MM.1S (cell line): ENCODE results near the gene CDS2.

ENCODE experiments used
- DNase-seq: peaks from one replicate; pipeline ENCODE4 v3.0.0-alpha.2; 2015
- H2AFZ ChIP-seq: fragments of 300-600 bp; sonication (generic); 2 replicates; pipeline ENCODE4 v1.6.0; 2016; ENCODE audit warnings: antibody characterized with exemption, low read length
- H3F3A ChIP-seq: fragments of 300-600 bp; sonication (generic); 2 replicates; pipeline ENCODE4 v1.6.1; 2016; ENCODE audit warnings: mild to moderate bottlenecking, antibody characterized with exemption, low read length, moderate library complexity, mixed read lengths; ENCODE audit not compliant: insufficient read depth
- H3K27ac ChIP-seq: fragments of 300-600 bp; sonication (generic); 2 replicates; pipeline ENCODE4 v1.5.1; 2016; ENCODE audit warnings: mild to moderate bottlenecking, low read length
- H3K27me3 ChIP-seq: fragments of 300-600 bp; sonication (generic); replicated peaks from 2 replicates; pipeline ENCODE4 v1.6.0; 2016; ENCODE audit warnings: low read length; ENCODE audit not compliant: insufficient read depth
- H3K36me3 ChIP-seq: fragments of 300-600 bp; sonication (generic); replicated peaks from 2 replicates; pipeline ENCODE4 v1.6.1; 2016; ENCODE audit warnings: mild to moderate bottlenecking, low read length, mixed read lengths; ENCODE audit not compliant: insufficient read depth
- H3K4me1 ChIP-seq: fragments of 300-600 bp; sonication (generic); 2 replicates; pipeline ENCODE4 v1.6.1; 2016; ENCODE audit warnings: low read length, mixed read lengths
- H3K4me2 ChIP-seq: fragments of 300-600 bp; sonication (generic); 2 replicates; pipeline ENCODE4 v1.6.0; 2016; ENCODE audit warnings: low read depth, low read length
- H3K4me3 ChIP-seq: fragments of 300-600 bp; sonication (generic); 2 replicates; pipeline ENCODE4 v1.5.1; 2016; ENCODE audit warnings: low read length, mixed read lengths
- H3K79me2 ChIP-seq: fragments of 300-600 bp; sonication (generic); 2 replicates; pipeline ENCODE4 v1.6.1; 2016; ENCODE audit warnings: mixed run types, low read length, mixed read lengths
- H3K9ac ChIP-seq: fragments of 300-600 bp; sonication (generic); 2 replicates; pipeline ENCODE4 v1.6.1; 2016; ENCODE audit warnings: low read length, mixed read lengths
- H3K9me2 ChIP-seq: fragments of 300-600 bp; sonication (generic); replicated peaks from 2 replicates; pipeline ENCODE4 v1.6.1; 2016; ENCODE audit warnings: mild to moderate bottlenecking, low read length, mixed read lengths; ENCODE audit not compliant: insufficient read depth
- H3K9me3 ChIP-seq: fragments of 300-600 bp; sonication (generic); replicated peaks from 2 replicates; pipeline ENCODE4 v1.6.1; 2016; ENCODE audit warnings: mild to moderate bottlenecking, low read length, mixed read lengths; ENCODE audit not compliant: insufficient read depth
- H4K20me1 ChIP-seq: fragments of 300-600 bp; sonication (generic); 2 replicates; pipeline ENCODE4 v1.6.1; 2016; ENCODE audit warnings: mild to moderate bottlenecking, low read length, moderate library complexity, mixed read lengths; ENCODE audit not compliant: insufficient read depth
- CTCF ChIP-seq: fragments of 300-600 bp; sonication (generic); IDR thresholded peaks from 2 replicates; pipeline ENCODE4 v1.5.1; 2016; ENCODE audit warnings: antibody characterized with exemption, low read length, mixed read lengths
- EZH2 ChIP-seq: fragments of 300-600 bp; sonication (generic); optimal IDR thresholded peaks from 2 replicates; pipeline ENCODE3; 2017; ENCODE audit warnings: low read depth, mild to moderate bottlenecking, antibody characterized with exemption, low read length, mixed read lengths
- EZH2phosphoT487 ChIP-seq: fragments of 300-600 bp; sonication (generic); IDR thresholded peaks from 2 replicates; pipeline ENCODE4 v1.6.1; 2018; ENCODE audit warnings: antibody characterized with exemption, low read length

Gene CDS2

GRCh38 chr20:5183731-5184474 is 57.1 kb downstream of the CDS2 start:
- Histone ChIP-seq H3F3A (no peaks in the 10 kb centered on the region), H3K36me3 (no peaks in the 10 kb centered on the region; the same call in 1 of the 2 replicates)
- DNase-seq: no peak

GRCh38 chr20:5184684-5185083 is 57.9 kb downstream of the CDS2 start:
- Histone ChIP-seq H3K79me2 (no peaks in the 10 kb centered on the region), H3K4me3 (no peak overlapping the region), H3K27ac (no peak overlapping the region), H3K27me3 (no peaks in the 10 kb centered on the region), H3K9me3 (no peaks in the 10 kb centered on the region), H2AFZ (no peak overlapping the region), H3K4me2 (no peak overlapping the region), H3K4me1 (peaks cover 3% of the 10 kb centered on the region), H3K36me3 (no peaks in the 10 kb centered on the region; the same call in 1 of the 2 replicates), H3F3A (no peaks in the 10 kb centered on the region), H3K9ac (no peak overlapping the region), H3K9me2 (no peaks in the 10 kb centered on the region), H4K20me1 (no peaks in the 10 kb centered on the region)
- DNase-seq: no peak
- TF ChIP-seq EZH2phosphoT487: no peak
- TF ChIP-seq CTCF: no peak
- TF ChIP-seq EZH2: no peak

More at GRCh38 chr20:5183731-5184474, 57.1 kb downstream of the CDS2 start:
- no peaks in the 10 kb centered on the region for H3K9me2 ChIP-seq
- no peaks in the 10 kb centered on the region for H3K79me2 ChIP-seq
- no peaks in the 10 kb centered on the region for H3K4me1 ChIP-seq
- no peak overlapping the region for H3K4me3 ChIP-seq
- TF ChIP-seq EZH2: no peak
- no peak for TF ChIP-seq CTCF
- TF ChIP-seq EZH2phosphoT487: no peak
- H2AFZ ChIP-seq: no peak overlapping the region
- H3K27me3 ChIP-seq: no peaks in the 10 kb centered on the region
- H3K9me3 ChIP-seq: no peaks in the 10 kb centered on the region
- H3K9ac ChIP-seq: no peak overlapping the region
- no peak overlapping the region for H3K4me2 ChIP-seq
- no peaks in the 10 kb centered on the region for H4K20me1 ChIP-seq
- no peak overlapping the region for H3K27ac ChIP-seq

- H3K36me3 ChIP-seq: no peaks in the 10 kb centered on the region; the same call in 1 of the 2 replicates
- no peaks in the 10 kb centered on the region for H3K9me2 ChIP-seq
Measured at GRCh38 chr20:5187122-5187521, 60.3 kb downstream of the CDS2 start.

More at GRCh38 chr20:5187122-5187521, 60.3 kb downstream of the CDS2 start:
- Histone ChIP-seq H3K4me3 (no peak overlapping the region), H3K9me3 (no peaks in the 10 kb centered on the region), H3K79me2 (no peaks in the 10 kb centered on the region), H3K27me3 (no peaks in the 10 kb centered on the region), H3F3A (peaks cover 23% of the 10 kb centered on the region), H3K27ac (no peak overlapping the region), H3K4me2 (no peak overlapping the region), H3K4me1 (peaks cover 24% of the 10 kb centered on the region), H3K9ac (no peak overlapping the region), H4K20me1 (no peaks in the 10 kb centered on the region), H2AFZ (no peak overlapping the region)
- DNase-seq: no peak
- TF ChIP-seq EZH2 (no peak), CTCF (no peak), EZH2phosphoT487 (no peak)
